HepG2 (cell line): Measurements from ENCODE around the gene PKP3. TPM values are rescaled to one million over a fixed set of nuclear protein-coding genes. Genes with fewer than 3 reads are reported as not detected.

Experiments used
- BCL3 ChIP-seq: sonication (generic); formaldehyde crosslinking; IDR thresholded peaks from 2 replicates; pipeline ENCODE4 v1.5.1; 2020; ENCODE audit warnings: mild to moderate bottlenecking, missing genetic modification reagents, moderate library complexity
- CSRNP2 ChIP-seq: sonication (generic); formaldehyde crosslinking; conservative IDR thresholded peaks from 2 replicates; pipeline ENCODE4 v1.8.0; 2022; ENCODE audit warnings: low read depth, missing genetic modification reagents
- FOXO1 ChIP-seq: sonication (generic); formaldehyde crosslinking; IDR thresholded peaks from 2 replicates; pipeline ENCODE4 v1.4.0; 2020; ENCODE audit warnings: missing genetic modification reagents
- GZF1 ChIP-seq: sonication (generic); formaldehyde crosslinking; IDR thresholded peaks from 2 replicates; pipeline ENCODE4 v1.5.1; 2020; ENCODE audit warnings: mild to moderate bottlenecking, missing genetic modification reagents
- HMGA1 ChIP-seq: sonication (generic); formaldehyde crosslinking; conservative IDR thresholded peaks from 2 replicates; pipeline ENCODE4 v1.4.0; 2020; ENCODE audit warnings: missing genetic modification reagents
- IKZF1 ChIP-seq: fragments of 450-650 bp; IDR thresholded peaks from 2 replicates; pipeline ENCODE4 v1.7.1; 2016
- KDM5A ChIP-seq: fragments of 200-600 bp; sonication (generic); IDR thresholded peaks from 2 replicates; pipeline ENCODE4 v1.7.0; 2018; ENCODE audit warnings: antibody characterized with exemption, mild to moderate bottlenecking, low read length, borderline replicate concordance
- KDM6A ChIP-seq: IDR thresholded peaks from 2 replicates; pipeline ENCODE4 v1.6.1; 2016; ENCODE audit warnings: low read depth
- MAF1 ChIP-seq: sonication (generic); formaldehyde crosslinking; IDR thresholded peaks from 2 replicates; pipeline ENCODE4 v1.5.0; 2020; ENCODE audit warnings: missing genetic modification reagents, borderline replicate concordance
- MAFG ChIP-seq: sonication (generic); formaldehyde crosslinking; IDR thresholded peaks from 2 replicates; pipeline ENCODE4 v1.5.1; 2020; ENCODE audit warnings: mild to moderate bottlenecking, missing genetic modification reagents
- MXI1 ChIP-seq: IDR thresholded peaks from 3 replicates; pipeline ENCODE4 v1.6.1; 2012; ENCODE audit warnings: low read depth, low read length, inconsistent platforms, borderline replicate concordance
- NR2C2 ChIP-seq: sonication (generic); formaldehyde crosslinking; IDR thresholded peaks from 2 replicates; pipeline ENCODE4 v1.4.0; 2020; ENCODE audit warnings: missing genetic modification reagents, mild to moderate bottlenecking, moderate library complexity, borderline replicate concordance
- NR2F6 ChIP-seq, 2 experiments: IDR thresholded peaks; 2 replicates each; pipeline ENCODE4 v1.6.1; 2016; ENCODE audit warnings: antibody characterized with exemption in 1 of 2, mild to moderate bottlenecking in 1 of 2
- POGK ChIP-seq: sonication (generic); formaldehyde crosslinking; conservative IDR thresholded peaks from 2 replicates; pipeline ENCODE4 v1.8.0; 2022; ENCODE audit warnings: mild to moderate bottlenecking, moderate library complexity, missing genetic modification reagents
- SMYD3 ChIP-seq: sonication (generic); formaldehyde crosslinking; IDR thresholded peaks from 2 replicates; pipeline ENCODE4 v1.8.1; 2023; ENCODE audit warnings: mild to moderate bottlenecking, missing genetic modification reagents
- THAP8 ChIP-seq: sonication (generic); formaldehyde crosslinking; IDR thresholded peaks from 2 replicates; pipeline ENCODE4 v1.5.1; 2020; ENCODE audit warnings: missing genetic modification reagents, mild to moderate bottlenecking, borderline replicate concordance
- ZNF589 ChIP-seq: sonication (generic); formaldehyde crosslinking; conservative IDR thresholded peaks from 2 replicates; pipeline ENCODE4 v1.8.0; 2022; ENCODE audit warnings: mild to moderate bottlenecking, moderate library complexity, missing genetic modification reagents
- polyA plus RNA-seq, 8 experiments: library from polyadenylated mRNA; depleted of rRNA in 3 of 8; stranded (reverse) in 7 of 8; unstranded in 1 of 8; fragments of >200 nt; fragmentation: Illumina TruSeq in 4 of 8; extraction: Trizol in 4 of 8; gene quantifications; 2 replicates each; pipeline versions ENCODE4 v1.2.1 to v1.2.3, GENCODE V29; 2011 to 2016; ENCODE audit warnings: low read depth in 4 of 8, missing spikeins in 1 of 8, mixed read lengths in 1 of 8; ENCODE audit not compliant: insufficient read depth in 1 of 8
- total RNA-seq, 5 experiments: library from RNA; depleted of rRNA; stranded (reverse); fragments of >200 nt; fragmentation: Illumina TruSeq; extraction: Trizol; gene quantifications; 2 replicates each; pipeline ENCODE4 v1.2.3, GENCODE V29; 2016; ENCODE audit warnings: low read depth in 1 of 5

Gene PKP3
- total and polyA plus RNA-seq, 2 of the 13 experiments (the other 11 are each of a cell fraction or from before 2014, with no cell fraction given): 18.0 to 28.7 TPM

- peak; percentile 63 for TF ChIP-seq NR2F6 (IDR thresholded peaks at IDR 0.05)
- peak; percentile 65; the same call in 1 of the 2 replicates for TF ChIP-seq NR2F6 (CRISPR knock-in tag; IDR thresholded peaks at IDR 0.05)
- no peak for TF ChIP-seq MAF1 (CRISPR knock-in tag)
- no peak for TF ChIP-seq POGK
- TF ChIP-seq HMGA1: no peak
- no peak for TF ChIP-seq ZNF589
- 0 out of 2 replicates have a peak, but pooled peaks have one; percentile 27 for TF ChIP-seq KDM6A
- TF ChIP-seq MXI1: peak; percentile 71; the same call in 1 of the 3 replicates
- no peak for TF ChIP-seq CSRNP2
- no peak for TF ChIP-seq THAP8 (CRISPR knock-in tag)
- 0 out of 2 replicates have a peak, but pooled peaks have one; percentile 47 for TF ChIP-seq GZF1 (CRISPR knock-in tag)
- no peak for TF ChIP-seq FOXO1
- no peak for TF ChIP-seq BCL3 (CRISPR knock-in tag)
- no peak for TF ChIP-seq IKZF1
- no peak for TF ChIP-seq KDM5A
- no peak for TF ChIP-seq MAFG
- TF ChIP-seq NR2C2: peak; percentile 34; the same call in 1 of the 2 replicates
- 0 out of 2 replicates have a peak, but pooled peaks have one; percentile 45 for TF ChIP-seq SMYD3 (CRISPR knock-in tag)
Observed at GRCh38 chr11:409600-410483, 15.8 kb downstream of the PKP3 start (continued).
